GM12873 (cell line): ENCODE results near the gene ASCC3.

Experiments used
- CTCF ChIP-seq: IDR thresholded peaks from 2 replicates; pipeline ENCODE4 v1.5.1; 2012; ENCODE audit warnings: low read depth, mild to moderate bottlenecking, moderate library complexity, low read length, control low read depth; ENCODE audit not compliant: insufficient read depth; ENCODE audit errors: missing control alignments

ASCC3 gene

GRCh38 chr6:100691972-100692371, 189.2 kb downstream of the ASCC3 start:
- no peak for TF ChIP-seq CTCF

GRCh38 chr6:100686216-100686615, 194.9 kb downstream of the ASCC3 start:
- no peak for TF ChIP-seq CTCF

GRCh38 chr6:100685747-100686146, 195.4 kb downstream of the ASCC3 start:
- TF ChIP-seq CTCF = no peak

- no peak for TF ChIP-seq CTCF
These were observed 201.0 kb downstream of the ASCC3 start for GRCh38 chr6:100680163-100680562.

GRCh38 chr6:100678027-100678426, 203.1 kb downstream of the ASCC3 start:
- TF ChIP-seq CTCF = no peak

- no peak for TF ChIP-seq CTCF
These were observed 203.9 kb downstream of the ASCC3 start for GRCh38 chr6:100677240-100677639.

- no peak for TF ChIP-seq CTCF
These were observed 207.5 kb downstream of the ASCC3 start for GRCh38 chr6:100673641-100674040.

- TF ChIP-seq CTCF = no peak
These were observed 209.4 kb downstream of the ASCC3 start for GRCh38 chr6:100671740-100672139.
